GM12873 (cell line): ENCODE results near the gene LRBA.

ENCODE experiments used
- TF ChIP-seq, protein P1 (sequence below): IDR thresholded peaks from 2 replicates; pipeline ENCODE4 v1.5.1; 2012; ENCODE audit warnings: low read depth, mild to moderate bottlenecking, moderate library complexity, low read length, control low read depth; ENCODE audit not compliant: insufficient read depth; ENCODE audit errors: missing control alignments

LRBA gene

DNA sequence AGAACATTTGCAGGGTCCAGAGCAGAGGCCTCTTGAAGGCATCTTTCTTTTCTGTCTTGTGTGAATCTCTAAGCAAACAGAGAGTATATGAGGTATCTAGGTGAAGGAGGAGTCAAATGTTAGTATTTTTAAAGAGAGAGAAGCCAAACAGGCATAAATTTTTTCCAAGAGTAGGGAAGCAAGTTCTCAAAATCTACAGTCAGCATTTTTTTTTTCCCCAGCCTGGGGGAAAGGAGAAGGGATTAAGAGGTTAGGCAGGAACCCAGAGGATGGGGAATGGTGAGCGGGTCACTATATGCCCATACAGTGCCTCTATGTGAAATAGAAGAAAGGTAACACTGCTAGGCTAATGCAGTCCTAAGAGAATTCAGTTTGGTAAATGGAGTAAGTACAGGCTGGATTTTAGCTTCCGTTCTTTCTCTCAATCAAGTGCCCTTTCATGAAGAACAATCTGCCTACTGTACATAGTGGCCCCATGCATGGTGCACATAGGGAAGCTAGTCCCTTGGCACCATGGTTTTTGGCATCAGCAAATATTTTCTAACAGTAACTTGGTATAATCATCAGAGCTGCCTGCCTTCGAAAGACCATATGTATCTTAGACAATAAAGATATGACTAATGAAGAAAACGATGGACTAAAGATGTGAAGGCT is 596.2 kb downstream of the LRBA start:
- TF ChIP-seq, protein P1, sequence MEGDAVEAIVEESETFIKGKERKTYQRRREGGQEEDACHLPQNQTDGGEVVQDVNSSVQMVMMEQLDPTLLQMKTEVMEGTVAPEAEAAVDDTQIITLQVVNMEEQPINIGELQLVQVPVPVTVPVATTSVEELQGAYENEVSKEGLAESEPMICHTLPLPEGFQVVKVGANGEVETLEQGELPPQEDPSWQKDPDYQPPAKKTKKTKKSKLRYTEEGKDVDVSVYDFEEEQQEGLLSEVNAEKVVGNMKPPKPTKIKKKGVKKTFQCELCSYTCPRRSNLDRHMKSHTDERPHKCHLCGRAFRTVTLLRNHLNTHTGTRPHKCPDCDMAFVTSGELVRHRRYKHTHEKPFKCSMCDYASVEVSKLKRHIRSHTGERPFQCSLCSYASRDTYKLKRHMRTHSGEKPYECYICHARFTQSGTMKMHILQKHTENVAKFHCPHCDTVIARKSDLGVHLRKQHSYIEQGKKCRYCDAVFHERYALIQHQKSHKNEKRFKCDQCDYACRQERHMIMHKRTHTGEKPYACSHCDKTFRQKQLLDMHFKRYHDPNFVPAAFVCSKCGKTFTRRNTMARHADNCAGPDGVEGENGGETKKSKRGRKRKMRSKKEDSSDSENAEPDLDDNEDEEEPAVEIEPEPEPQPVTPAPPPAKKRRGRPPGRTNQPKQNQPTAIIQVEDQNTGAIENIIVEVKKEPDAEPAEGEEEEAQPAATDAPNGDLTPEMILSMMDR, result no peak

DNA sequence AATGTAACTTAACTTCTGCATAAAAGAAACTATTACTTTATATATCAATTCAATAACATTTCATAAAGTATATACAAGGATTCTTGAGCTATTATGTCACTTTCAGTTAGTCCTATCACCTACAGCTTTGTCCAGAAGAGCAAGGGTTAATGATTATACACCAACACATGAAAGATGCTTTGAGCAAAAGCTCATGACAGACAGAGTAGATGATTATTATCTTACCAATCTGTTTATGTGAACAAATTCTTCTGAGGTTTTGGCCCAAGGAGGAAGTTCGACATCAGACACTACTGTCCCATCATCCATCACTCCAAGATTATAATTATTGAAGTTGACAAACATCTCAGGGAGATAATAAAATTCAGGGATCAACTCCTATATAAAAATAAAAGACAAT is 599.9 kb downstream of the LRBA start:
- TF ChIP-seq, protein P1, result no peak

DNA sequence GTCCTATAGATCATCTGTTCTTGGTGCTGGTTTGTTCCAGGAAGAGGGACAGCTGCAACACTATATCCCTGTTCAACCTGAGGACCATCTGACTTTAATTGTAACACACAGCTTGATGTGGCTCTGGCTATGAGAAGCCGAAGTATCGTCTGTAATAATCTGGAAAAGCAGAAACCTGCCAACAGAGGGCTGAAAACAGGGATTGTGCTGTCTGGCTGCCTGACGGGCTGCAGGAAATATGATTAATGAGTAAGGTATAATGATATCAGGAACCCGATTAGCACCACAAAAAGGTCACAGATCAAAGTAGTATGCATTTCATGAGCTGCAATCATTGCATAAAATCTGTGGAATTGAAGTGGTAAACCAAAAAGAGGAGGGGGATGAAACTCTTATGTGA is 603.6 kb downstream of the LRBA start:
- TF ChIP-seq, protein P1, result no peak

DNA sequence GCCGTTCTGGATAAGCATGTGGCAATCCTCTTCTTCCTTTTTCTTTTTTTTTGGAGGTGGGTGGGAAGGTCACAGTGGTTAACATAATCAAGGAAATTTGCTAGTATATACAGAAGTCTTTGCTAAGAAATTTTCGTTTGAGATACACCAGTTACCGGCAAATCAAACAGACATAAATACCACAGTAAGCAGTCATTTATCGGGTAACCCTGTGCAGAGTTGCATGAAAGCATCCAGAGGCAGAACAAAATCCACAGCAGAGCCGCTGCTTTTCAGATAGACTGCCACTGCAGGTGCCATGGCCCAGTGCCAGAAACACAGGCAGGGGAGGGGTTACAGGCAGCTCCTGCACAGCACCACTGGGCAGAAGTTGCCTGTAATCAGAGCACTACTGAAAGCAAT is 612.2 kb downstream of the LRBA start:
- TF ChIP-seq, protein P1, result no peak

DNA sequence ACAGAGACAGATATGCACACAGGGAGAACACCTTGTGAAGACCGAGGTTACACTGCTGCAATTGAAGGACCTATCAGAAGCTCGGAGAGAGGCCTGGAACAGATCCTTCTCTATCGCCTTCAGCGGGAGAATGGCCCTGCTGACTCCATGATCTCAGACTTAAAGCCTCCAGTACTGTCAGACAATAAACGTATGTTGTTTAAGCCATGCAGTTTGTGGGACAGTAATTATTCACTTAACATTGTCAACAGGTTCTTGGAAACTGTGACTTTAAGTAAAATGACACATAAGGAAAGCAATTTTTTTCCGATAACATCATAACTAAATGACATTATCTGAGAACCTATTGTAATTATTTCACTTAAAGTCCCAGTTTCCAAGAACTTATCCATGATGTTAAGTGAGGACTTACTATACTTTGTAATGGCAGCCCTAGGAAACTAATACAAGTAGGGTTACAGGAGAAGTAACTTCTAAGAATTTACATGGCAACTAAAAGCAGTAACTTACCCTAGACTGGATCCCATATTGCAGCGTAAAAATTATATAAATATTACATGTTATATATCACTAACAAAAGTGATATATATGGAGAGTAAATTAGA is 613.9 kb downstream of the LRBA start:
- TF ChIP-seq, protein P1, result no peak

DNA sequence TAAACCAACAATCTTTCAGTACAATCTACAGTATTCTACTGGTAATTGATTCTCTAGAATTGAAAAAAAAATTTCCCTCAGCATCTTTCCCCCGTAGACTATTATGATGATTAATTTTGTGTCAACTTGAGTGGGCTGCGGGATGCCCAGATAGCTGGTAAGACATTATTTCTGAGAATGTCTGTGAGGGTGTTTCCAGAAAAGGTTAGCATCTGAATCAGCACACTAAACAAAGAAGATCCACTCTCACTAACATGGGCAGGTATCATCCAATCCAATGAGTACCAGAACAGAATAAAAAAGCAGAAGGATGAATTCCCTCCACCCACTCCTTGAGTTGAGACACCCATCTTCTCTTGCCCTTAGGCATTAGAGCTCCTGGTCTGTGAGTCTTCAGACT is 619.2 kb downstream of the LRBA start:
- TF ChIP-seq, protein P1, result no peak

DNA sequence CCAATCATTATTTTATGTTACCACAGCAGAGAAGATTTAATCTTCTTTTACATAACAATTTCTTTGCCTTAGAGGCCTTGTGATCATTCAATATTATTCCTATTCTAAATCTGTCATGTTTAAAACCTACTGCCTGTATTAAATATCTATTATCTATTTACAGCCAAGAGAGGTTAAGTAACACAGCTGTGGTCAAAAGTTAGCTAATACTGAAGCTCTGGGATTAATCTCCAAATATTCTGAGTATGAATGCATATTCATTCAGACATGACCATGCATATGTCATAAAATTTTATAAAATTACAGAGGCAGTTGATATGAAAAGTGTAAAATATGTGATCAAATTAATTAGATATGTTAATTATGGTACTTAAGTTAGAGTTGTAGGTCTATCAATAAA is 621.0 kb downstream of the LRBA start:
- TF ChIP-seq, protein P1, result no peak
